ENCODE results near the gene DBP. TPM values are rescaled to one million over a fixed set of nuclear protein-coding genes. Genes with fewer than 3 reads are reported as not detected.

Gene DBP
- total and polyA plus RNA-seq, 11 donors, result 1.4 to 34.2 (median 11.6) TPM

DNA sequence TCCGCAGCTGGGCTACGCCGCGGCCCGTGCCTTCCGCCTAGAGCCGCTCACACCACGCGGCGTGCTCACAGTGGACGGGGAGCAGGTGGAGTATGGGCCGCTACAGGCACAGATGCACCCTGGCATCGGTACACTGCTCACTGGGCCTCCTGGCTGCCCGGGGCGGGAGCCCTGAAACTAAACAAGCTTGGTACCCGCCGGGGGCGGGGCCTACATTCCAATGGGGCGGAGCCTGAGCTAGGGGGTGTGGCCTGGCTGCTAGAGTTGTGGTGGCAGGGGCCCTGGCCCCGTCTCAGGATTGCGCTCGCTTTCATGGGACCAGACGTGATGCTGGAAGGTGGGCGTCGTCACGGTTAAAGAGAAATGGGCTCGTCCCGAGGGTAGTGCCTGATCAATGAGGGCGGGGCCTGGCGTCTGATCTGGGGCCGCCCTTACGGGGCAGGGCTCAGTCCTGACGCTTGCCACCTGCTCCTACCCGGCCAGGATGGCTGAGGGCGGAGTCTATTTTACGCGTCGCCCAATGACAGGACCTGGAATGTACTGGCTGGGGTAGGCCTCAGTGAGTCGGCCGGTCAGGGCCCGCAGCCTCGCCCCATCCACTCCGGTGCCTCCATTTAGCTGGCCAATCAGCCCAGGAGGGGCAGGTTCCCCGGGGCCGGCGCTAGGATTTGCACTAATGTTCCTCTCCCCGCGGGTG is 7.4 kb downstream of the DBP start:
- Histone ChIP-seq H3K36me3 (peaks cover 0 to 53% (median 7%) of the 10 kb centered on the region in 9 donors), H3K27ac (peak overlapping the region in 11 of 12 donors; percentile 36 to 88 (median 84)), H3K4me1 (peaks cover 20 to 58% (median 49%) of the 10 kb centered on the region in 12 donors), H3K27me3 (no peaks in the 10 kb centered on the region), H3K9me3 (no peaks in the 10 kb centered on the region), H3K4me3 (peak overlapping the region in 4 of 12 donors; percentile 2 to 31 (median 18))
- TF ChIP-seq, protein P1, sequence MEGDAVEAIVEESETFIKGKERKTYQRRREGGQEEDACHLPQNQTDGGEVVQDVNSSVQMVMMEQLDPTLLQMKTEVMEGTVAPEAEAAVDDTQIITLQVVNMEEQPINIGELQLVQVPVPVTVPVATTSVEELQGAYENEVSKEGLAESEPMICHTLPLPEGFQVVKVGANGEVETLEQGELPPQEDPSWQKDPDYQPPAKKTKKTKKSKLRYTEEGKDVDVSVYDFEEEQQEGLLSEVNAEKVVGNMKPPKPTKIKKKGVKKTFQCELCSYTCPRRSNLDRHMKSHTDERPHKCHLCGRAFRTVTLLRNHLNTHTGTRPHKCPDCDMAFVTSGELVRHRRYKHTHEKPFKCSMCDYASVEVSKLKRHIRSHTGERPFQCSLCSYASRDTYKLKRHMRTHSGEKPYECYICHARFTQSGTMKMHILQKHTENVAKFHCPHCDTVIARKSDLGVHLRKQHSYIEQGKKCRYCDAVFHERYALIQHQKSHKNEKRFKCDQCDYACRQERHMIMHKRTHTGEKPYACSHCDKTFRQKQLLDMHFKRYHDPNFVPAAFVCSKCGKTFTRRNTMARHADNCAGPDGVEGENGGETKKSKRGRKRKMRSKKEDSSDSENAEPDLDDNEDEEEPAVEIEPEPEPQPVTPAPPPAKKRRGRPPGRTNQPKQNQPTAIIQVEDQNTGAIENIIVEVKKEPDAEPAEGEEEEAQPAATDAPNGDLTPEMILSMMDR (IDR thresholded peaks at IDR 0.05), result no peak
- TF ChIP-seq POLR2A (IDR thresholded peaks at IDR 0.05), result no peak
- ATAC-seq (peak in 3 of 4 donors; percentile 26 to 36 (median 28)), DNase-seq (peak in 4 of 5 donors; percentile 42 to 75 (median 72))
- intact Hi-C loops (cut with DNase I), result loop anchor here in 2 of 10 donors (5.0 to 10.0 kb wide), 2 partner anchors 882 to 1015 kb away; partner anchors contain the start of genes NOP53 (in 1 of the 2), RRAS (in 1 of the 2) and SCAF1 (in 1 of the 2)
- 53 to 81% (median 58%) methylated on average over 14 to 48 of the region's 48 CpGs for WGBS, 4 donors

GRCh38 chr19:48629297-48629598 is 7.9 kb downstream of the DBP start:
- 86 to 92% (median 89%) methylated on average over 18 to 22 of the region's 22 CpGs for WGBS, 4 donors
- DNase-seq, result no peak
- Histone ChIP-seq H3K27ac (peak overlapping the region in 6 of 12 donors; percentile 0 to 88 (median 85)), H3K9me3 (no peaks in the 10 kb centered on the region), H3K4me3 (no peak overlapping the region), H3K4me1 (peaks cover 17 to 58% (median 50%) of the 10 kb centered on the region in 12 donors), H3K27me3 (no peaks in the 10 kb centered on the region), H3K36me3 (peaks cover 0 to 53% (median 7%) of the 10 kb centered on the region in 9 donors)
- ATAC-seq, result no peak
- no peak for TF ChIP-seq POLR2A (IDR thresholded peaks at IDR 0.05)
- TF ChIP-seq, protein P1 (IDR thresholded peaks at IDR 0.05), result no peak
- intact Hi-C loops (cut with DNase I), result loop anchor here in 2 of 10 donors (5.0 to 10.0 kb wide), 2 partner anchors 882 to 1016 kb away; partner anchors contain the start of genes NOP53 (in 1 of the 2), RRAS (in 1 of the 2) and SCAF1 (in 1 of the 2)

DNA sequence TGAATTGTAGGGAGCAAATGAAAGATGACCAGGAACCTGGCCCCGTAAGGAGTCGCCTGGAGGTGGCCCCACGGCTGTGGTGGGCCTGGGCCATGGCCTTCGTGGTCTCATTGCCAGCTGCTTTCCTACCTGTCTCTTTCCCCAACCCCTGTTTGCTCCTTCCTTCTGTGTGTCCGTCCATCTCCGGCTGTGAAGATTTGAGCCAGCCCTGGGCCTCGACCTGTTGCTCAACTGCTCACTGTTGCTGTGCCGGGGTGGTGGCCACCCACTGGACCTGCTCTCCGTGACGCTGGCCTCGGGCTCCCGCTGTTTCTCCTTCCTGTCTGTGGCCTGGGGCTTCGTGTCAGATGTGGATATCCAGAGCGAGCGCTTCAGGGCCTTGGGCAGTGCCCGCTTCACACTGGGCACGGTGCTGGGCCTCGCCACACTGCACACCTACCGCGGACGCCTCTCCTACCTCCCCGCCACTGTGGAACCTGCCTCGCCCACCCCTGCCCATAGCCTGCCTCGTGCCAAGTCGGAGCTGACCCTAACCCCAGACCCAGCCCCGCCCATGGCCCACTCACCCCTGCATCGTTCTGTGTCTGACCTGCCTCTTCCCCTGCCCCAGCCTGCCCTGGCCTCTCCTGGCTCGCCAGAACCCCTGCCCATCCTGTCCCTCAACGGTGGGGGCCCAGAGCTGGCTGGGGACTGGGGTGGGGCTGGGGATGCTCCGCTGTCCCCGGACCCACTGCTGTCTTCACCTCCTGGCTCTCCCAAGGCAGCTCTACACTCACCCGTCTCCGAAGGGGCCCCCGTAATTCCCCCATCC is 8.5 kb downstream of the DBP start:
- no peak for TF ChIP-seq POLR2A (IDR thresholded peaks at IDR 0.05)
- TF ChIP-seq, protein P1 (IDR thresholded peaks at IDR 0.05), result no peak
- peaks cover 11 to 56% (median 48%) of the 10 kb centered on the region in 12 donors for H3K4me1 ChIP-seq
- H3K27ac ChIP-seq, result peak overlapping the region in 1 of 12 donors; percentile 16
- no peak overlapping the region for H3K4me3 ChIP-seq
- 84 to 87% (median 86%) methylated on average over 34 of the region's 34 CpGs for WGBS, 4 donors
- H3K9me3 ChIP-seq, result no peaks in the 10 kb centered on the region
- H3K36me3 ChIP-seq, result peaks cover 0 to 53% (median 7%) of the 10 kb centered on the region in 9 donors
- no peaks in the 10 kb centered on the region for H3K27me3 ChIP-seq
- intact Hi-C loops (cut with DNase I), result loop anchor here in 2 of 10 donors (5.0 to 10.0 kb wide), 2 partner anchors 881 to 1016 kb away; partner anchors contain the start of genes NOP53 (in 1 of the 2), RRAS (in 1 of the 2) and SCAF1 (in 1 of the 2)
- ATAC-seq, result no peak
- peak in 1 of 5 donors; percentile 40 for DNase-seq
